PC-3 (cell line): ENCODE results near the gene SMIM36. TPM values are rescaled to one million over a fixed set of nuclear protein-coding genes. Genes with fewer than 3 reads are reported as not detected.

ENCODE experiments used
- ATAC-seq: fragments of 200-7000 bp; cut with Tn5 transposase; 2 replicates; pipeline ENCODE4 v1.9.1; 2020; ENCODE audit warnings: mild to moderate bottlenecking, moderate library complexity
- BruUV-seq: library from RNA; stranded (reverse); fragments of 400-500 nt; replicated peaks from 2 replicates; lab custom pipeline; 2021; lab: Mats Ljungman, UMichigan
- CTCF ChIA-PET: fragments of 300-600 bp; sonication (Branson Sonifier 250); formaldehyde crosslinking; loops from one replicate; lab custom pipeline; 2022; ENCODE audit warnings: antibody characterized with exemption; lab: Charles Lee
- POLR2A ChIA-PET: fragments of 300-600 bp; sonication (Branson Sonifier 250); formaldehyde crosslinking; loops from one replicate; lab custom pipeline; 2022; ENCODE audit warnings: antibody characterized with exemption; ENCODE audit not compliant: unreplicated experiment; lab: Charles Lee
- DNase-seq: peaks from one replicate; pipeline ENCODE4 v3.0.0-alpha.2; 2015
- H2AFZ ChIP-seq: fragments of 300-600 bp; sonication (generic); 2 replicates; pipeline ENCODE4 v1.6.0; 2016; ENCODE audit warnings: antibody characterized with exemption, low read length
- H3F3A ChIP-seq: fragments of 300-600 bp; sonication (generic); one replicate; pipeline ENCODE4 v1.6.0; 2017; ENCODE audit warnings: antibody characterized with exemption, low read length, control low read depth, mild to moderate bottlenecking; ENCODE audit not compliant: unreplicated experiment
- H3K27ac ChIP-seq: fragments of 300-600 bp; sonication (generic); 2 replicates; pipeline ENCODE4 v1.5.1; 2016; ENCODE audit warnings: mild to moderate bottlenecking, low read length
- H3K27me3 ChIP-seq: fragments of 300-600 bp; sonication (generic); 2 replicates; pipeline ENCODE4 v1.6.1; 2016; ENCODE audit warnings: low read length, mixed read lengths
- H3K36me3 ChIP-seq: fragments of 300-600 bp; sonication (generic); 2 replicates; pipeline ENCODE4 v1.6.1; 2016; ENCODE audit warnings: low read depth, mixed run types, low read length, mixed read lengths
- H3K4me1 ChIP-seq: fragments of 300-600 bp; sonication (generic); 2 replicates; pipeline ENCODE4 v1.5.1; 2016; ENCODE audit warnings: low read length; ENCODE audit not compliant: insufficient read depth
- H3K4me2 ChIP-seq: fragments of 300-600 bp; sonication (generic); 2 replicates; pipeline ENCODE4 v1.6.0; 2016; ENCODE audit warnings: low read length
- H3K4me3 ChIP-seq: fragments of 300-600 bp; sonication (generic); 2 replicates; pipeline ENCODE4 v1.5.1; 2016; ENCODE audit warnings: mild to moderate bottlenecking, low read length, mixed read lengths
- H3K79me2 ChIP-seq: fragments of 300-600 bp; sonication (generic); 2 replicates; pipeline ENCODE4 v1.6.1; 2017; ENCODE audit warnings: low read length, mixed read lengths
- H3K9ac ChIP-seq: fragments of 300-600 bp; sonication (generic); 2 replicates; pipeline ENCODE4 v1.6.0; 2016; ENCODE audit warnings: mild to moderate bottlenecking, low read length
- H3K9me2 ChIP-seq: fragments of 300-600 bp; sonication (generic); replicated peaks from 2 replicates; pipeline ENCODE4 v1.6.1; 2016; ENCODE audit warnings: mixed run types, low read length, mixed read lengths
- H3K9me3 ChIP-seq: fragments of 300-600 bp; sonication (generic); 2 replicates; pipeline ENCODE4 v1.6.1; 2016; ENCODE audit warnings: low read length, mixed read lengths
- H4K20me1 ChIP-seq: fragments of 300-600 bp; sonication (generic); 2 replicates; pipeline ENCODE4 v1.6.1; 2016; ENCODE audit warnings: low read length, mixed read lengths
- CTCF ChIP-seq: fragments of 300-600 bp; sonication (generic); conservative IDR thresholded peaks from 2 replicates; pipeline ENCODE4 v1.5.1; 2017; ENCODE audit warnings: antibody characterized with exemption, low read depth, mild to moderate bottlenecking, low read length
- EZH2 ChIP-seq: fragments of 300-600 bp; sonication (generic); IDR thresholded peaks from one replicate; pipeline ENCODE4 v1.6.1; 2017; ENCODE audit warnings: antibody characterized with exemption, mild to moderate bottlenecking, low read length; ENCODE audit not compliant: unreplicated experiment
- EZH2phosphoT487 ChIP-seq: fragments of 300-600 bp; sonication (generic); IDR thresholded peaks from 2 replicates; pipeline ENCODE4 v1.6.1; 2018; ENCODE audit warnings: mild to moderate bottlenecking, antibody characterized with exemption, low read length, borderline replicate concordance
- intact Hi-C: fragments of 100-400 bp; cut with micrococcal nuclease; formaldehyde crosslinking; loops from 2 replicates; pipeline ENCODE4 v1.9.0; 2023
- total RNA-seq: library from RNA; depleted of rRNA; stranded (reverse); fragments of >200 nt; gene quantifications from 2 replicates; pipeline ENCODE4 v1.2.3, GENCODE V29; 2014

SMIM36 gene
- total RNA-seq, 1 experiment from 2014 or later = not detected

- H3K9ac ChIP-seq = no peak overlapping the region
- no peaks in the 10 kb centered on the region for H3K9me3 ChIP-seq
- H3K9me2 ChIP-seq = no peaks in the 10 kb centered on the region; the same call in 1 of the 2 replicates
- BruUV-seq = no TSS peak
- CTCF ChIA-PET = no interaction called here
- no peak overlapping the region for H2AFZ ChIP-seq
- H3K27ac ChIP-seq = no peak overlapping the region
- intact Hi-C loops = no loop called here
- H3K79me2 ChIP-seq = no peaks in the 10 kb centered on the region
- no peaks in the 10 kb centered on the region for H4K20me1 ChIP-seq
- no peak overlapping the region for H3K4me2 ChIP-seq
- H3K4me3 ChIP-seq = no peak overlapping the region
- peaks cover 4% of the 10 kb centered on the region; the same call in 1 of the 2 replicates for H3K4me1 ChIP-seq
- POLR2A ChIA-PET = no interaction called here
- TF ChIP-seq CTCF (no peak), EZH2phosphoT487 (no peak), EZH2 (no peak)
- no peaks in the 10 kb centered on the region for H3K36me3 ChIP-seq
- no peaks in the 10 kb centered on the region for H3K27me3 ChIP-seq
- no peaks in the 10 kb centered on the region for H3F3A ChIP-seq
- DNase-seq (peak; percentile 7), ATAC-seq (no peak)
Observed at GRCh38 chr17:55484575-55484974, 26.7 kb downstream of the SMIM36 start.

- Histone ChIP-seq H3K79me2 (no peaks in the 10 kb centered on the region), H3K27me3 (no peaks in the 10 kb centered on the region), H3K4me1 (peaks cover 2% of the 10 kb centered on the region; the same call in 1 of the 2 replicates), H3K9me3 (no peaks in the 10 kb centered on the region), H3K4me2 (no peak overlapping the region), H3K27ac (no peak overlapping the region), H4K20me1 (no peaks in the 10 kb centered on the region), H3K9ac (no peak overlapping the region), H2AFZ (no peak overlapping the region), H3K36me3 (no peaks in the 10 kb centered on the region), H3K9me2 (no peaks in the 10 kb centered on the region; the same call in 1 of the 2 replicates), H3K4me3 (no peak overlapping the region), H3F3A (no peaks in the 10 kb centered on the region)
- DNase-seq = no peak
- BruUV-seq = no TSS peak
- TF ChIP-seq CTCF = no peak
- TF ChIP-seq EZH2phosphoT487 = no peak
- no peak for TF ChIP-seq EZH2
- ChIA-PET CTCF (no interaction called here), POLR2A (no interaction called here)
- no peak for ATAC-seq
- intact Hi-C loops = no loop called here
Observed at GRCh38 chr17:55482591-55483389, 28.5 kb downstream of the SMIM36 start.
